HG02678 (cell line): ENCODE measurements around the gene PDZD7.

ENCODE experiments used
- ATAC-seq: cut with Tn5 transposase; IDR thresholded peaks from one replicate; pipeline ENCODE4 v1.9.1; 2021; ENCODE audit warnings: mild to moderate bottlenecking, moderate library complexity; ENCODE audit not compliant: unreplicated experiment

Gene PDZD7

DNA sequence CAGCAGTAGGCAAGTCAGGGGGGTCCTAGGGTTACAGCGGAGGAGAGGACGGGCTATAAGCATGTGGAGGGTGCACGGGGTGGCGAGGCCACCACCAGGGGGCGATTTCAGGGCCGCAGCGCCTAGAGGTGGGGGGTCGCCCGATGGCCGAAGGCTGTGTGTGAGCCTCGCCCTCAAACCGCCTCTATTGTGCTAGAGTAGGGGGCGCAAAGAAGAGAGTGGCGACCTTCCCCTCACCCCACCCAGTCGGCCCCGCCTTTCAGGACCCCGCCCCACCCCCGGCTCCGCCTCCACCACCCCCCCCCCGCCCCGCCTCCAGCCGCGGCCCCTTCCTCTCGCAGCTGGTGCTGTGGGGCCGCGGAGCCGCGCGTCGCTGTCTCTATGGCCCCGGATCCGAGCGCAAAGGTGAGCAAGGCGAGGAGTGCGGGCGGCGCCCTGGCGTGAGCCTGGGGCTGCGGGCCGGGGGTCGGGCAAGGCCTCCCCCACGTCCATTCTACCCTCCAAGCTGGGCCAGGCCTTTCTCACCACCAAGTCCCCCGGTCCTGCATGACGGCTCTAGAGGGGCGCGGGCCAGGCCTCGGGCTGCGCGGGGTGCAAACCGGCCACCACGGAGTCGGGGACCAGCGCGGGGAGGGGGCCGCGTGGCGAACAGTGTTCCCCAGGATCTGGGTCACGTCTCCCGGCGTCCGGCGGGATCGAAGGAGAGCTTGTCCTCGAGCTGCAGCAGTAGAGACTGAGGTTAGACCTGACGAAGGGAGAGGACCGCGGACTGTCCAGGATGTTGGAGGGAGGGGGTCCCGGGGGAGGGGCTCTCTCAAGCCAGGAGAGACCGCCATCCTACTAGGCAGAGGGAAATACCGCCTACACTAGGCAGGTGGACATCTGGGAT lies 61.5 kb downstream of the PDZD7 start, which contains the start of gene SEMA4G:
Gene SEMA4G (plus strand): TSS at position 318 of the 889 bp plus-strand sequence. CDS start 3,409 bp downstream, outside the sequence.
- peak; percentile 52 for ATAC-seq

DNA sequence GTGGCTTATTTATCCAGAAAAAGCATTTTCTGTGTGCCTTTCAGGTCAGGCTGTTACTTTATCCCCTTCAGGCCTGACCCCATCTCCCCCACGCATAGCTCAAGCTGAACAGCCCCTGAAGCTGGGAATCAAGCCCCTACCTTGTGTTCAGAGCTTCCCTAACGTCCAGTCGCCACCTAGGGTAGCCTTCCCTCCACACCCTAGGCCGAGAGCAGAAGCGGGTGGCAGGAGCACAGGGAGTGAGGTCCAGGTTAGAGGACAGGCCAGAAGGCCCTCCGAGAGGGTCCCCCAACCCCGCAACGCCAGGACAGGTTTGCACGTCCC lies 62.1 kb downstream of the PDZD7 start:
- no peak for ATAC-seq

DNA sequence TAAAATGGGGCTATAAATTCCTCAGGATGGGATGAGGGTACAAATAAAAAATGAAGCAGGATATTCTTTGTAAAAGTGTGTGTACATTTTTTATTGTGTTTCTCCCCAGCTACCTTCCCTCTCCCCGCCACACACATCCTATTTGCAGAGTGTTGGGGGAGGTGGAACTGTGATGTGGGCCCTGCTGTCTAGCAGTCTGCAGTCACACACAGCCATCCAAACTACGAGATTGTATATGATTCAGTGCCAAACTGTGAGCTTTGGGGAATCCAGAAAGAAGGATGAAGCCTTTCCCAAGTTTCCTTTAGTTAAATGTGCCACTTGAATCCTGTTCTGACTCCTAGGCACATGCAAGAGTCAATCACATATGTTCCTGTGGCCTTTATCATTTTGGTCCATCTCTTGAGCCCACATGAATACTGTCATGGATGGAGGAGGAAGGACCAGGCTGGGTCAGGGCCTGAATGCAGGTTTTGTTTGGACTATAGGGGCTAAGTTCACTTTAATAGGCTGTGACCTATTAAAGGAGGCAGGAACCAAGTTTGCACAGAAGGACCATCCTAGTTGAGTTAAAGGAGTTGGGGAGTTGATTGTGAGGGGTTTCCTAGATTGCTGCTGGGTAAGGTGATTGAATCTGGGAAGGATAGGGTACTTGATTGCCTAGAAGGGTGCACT lies 62.7 kb downstream of the PDZD7 start:
- no peak for ATAC-seq

- no peak for ATAC-seq
Measured at GRCh38 chr10:100967332-100967731, 63.6 kb downstream of the PDZD7 start.

DNA sequence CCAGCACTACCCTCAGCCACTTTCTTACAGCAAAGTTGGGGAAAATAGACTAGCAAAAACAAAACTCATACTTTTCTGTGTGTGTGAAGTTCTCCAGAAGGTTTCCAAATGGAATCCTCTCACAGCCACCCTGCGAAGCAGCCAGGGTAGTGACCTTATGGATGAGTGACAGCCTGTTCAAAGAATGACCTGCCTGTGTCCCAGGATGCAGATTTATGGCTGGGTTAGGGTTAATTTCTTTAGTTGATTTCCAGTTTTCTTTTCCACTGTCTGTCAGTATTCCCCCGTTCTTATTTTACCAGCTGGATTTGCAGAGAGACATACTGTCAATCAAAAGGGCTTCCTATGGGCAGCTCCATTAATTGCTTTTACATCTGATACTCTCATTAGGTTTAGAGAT lies 64.0 kb downstream of the PDZD7 start:
- no peak for ATAC-seq

- ATAC-seq, result no peak
Measured at GRCh38 chr10:100965820-100966219, 65.1 kb downstream of the PDZD7 start.

DNA sequence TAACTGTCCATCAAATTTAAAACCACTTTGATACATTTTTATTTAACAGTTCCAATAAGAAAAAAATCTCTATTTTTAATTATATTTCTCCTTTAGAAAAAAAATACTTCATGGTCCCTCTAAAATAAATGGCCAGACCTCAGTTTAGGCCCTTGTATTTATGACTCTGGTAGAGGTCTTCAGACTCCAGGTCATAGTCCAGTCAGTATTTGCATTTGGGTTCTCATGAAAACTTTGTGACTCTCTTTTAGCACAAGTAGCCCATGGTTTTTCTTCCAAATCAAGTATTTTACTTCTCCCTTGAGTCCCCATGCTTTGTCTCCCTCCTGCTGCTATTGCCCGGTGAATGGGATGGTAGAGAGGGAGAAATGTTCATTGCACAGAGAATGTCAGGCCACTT lies 67.1 kb downstream of the PDZD7 start:
- no peak for ATAC-seq

DNA sequence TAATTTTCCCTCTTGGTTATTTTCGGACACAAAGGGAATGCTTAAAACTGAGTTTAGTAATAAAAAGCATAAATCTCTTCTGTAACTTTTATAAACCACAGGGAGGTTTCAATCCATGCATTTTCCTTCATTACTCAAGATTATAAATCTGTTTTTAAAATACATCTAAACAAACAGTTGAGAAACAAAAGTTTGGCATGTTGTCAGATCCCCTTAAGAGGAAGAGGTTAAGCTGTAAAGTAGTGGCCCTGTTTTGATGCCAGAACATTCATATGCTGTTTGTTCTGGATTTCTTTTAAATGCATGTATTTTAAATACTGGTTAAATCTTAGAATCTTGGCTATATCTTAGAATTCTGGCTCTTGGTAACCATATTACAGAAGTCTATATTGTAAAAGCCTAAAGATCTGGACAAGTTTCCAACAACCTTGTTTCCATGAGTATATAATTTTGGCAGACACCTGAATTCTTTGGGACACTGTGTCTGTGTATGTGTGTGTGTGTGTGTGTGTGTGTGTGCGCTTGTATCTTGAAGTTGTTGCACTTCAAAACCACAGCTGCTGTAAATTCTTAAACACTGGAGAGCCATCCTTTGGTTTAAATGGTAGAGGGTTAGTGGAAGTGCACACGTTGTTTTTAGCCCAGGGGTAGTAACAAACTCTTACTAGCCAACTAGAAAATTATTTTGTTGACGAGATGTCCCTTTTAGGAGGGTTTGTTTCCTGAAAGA lies 68.4 kb downstream of the PDZD7 start:
- ATAC-seq, result no peak

GRCh38 chr10:100960251-100960650 lies 70.7 kb downstream of the PDZD7 start:
- no peak for ATAC-seq
